ENCODE measurements around the gene HNRNPA1L2.

The HNRNPA1L2 gene

GRCh38 chr13:52644108-52644507, 1.9 kb downstream of the HNRNPA1L2 start:
- Histone ChIP-seq H3K4me1 (ENCODE audit: control insufficient read depth in 5 of 5, insufficient read depth in 5 of 5, low read length in 5 of 5) (no peaks in the 10 kb centered on the region), H3K36me3 (ENCODE audit: control insufficient read depth in 5 of 5, insufficient read depth in 5 of 5, low read length in 5 of 5) (peaks cover 3 to 16% (median 8%) of the 10 kb centered on the region in 5 donors), H3K27me3 (ENCODE audit: control insufficient read depth in 5 of 5, insufficient read depth in 4 of 5, low read length in 5 of 5) (no peaks in the 10 kb centered on the region), H3K27ac (ENCODE audit: low read depth, low read length) (no peak overlapping the region), H3K4me3 (ENCODE audit: low read depth in 1 of 5, low read length in 5 of 5) (no peak overlapping the region), H3K9ac (ENCODE audit: low read length in 5 of 5) (no peak overlapping the region), H3K9me3 (ENCODE audit: control insufficient read depth in 5 of 5, low read length in 5 of 5) (no peaks in the 10 kb centered on the region)

GRCh38 chr13:52646967-52647366, 4.7 kb downstream of the HNRNPA1L2 start:
- no peak overlapping the region for H3K27ac ChIP-seq (ENCODE audit: low read depth, low read length)
- no peaks in the 10 kb centered on the region for H3K27me3 ChIP-seq (ENCODE audit: control insufficient read depth in 5 of 5, insufficient read depth in 4 of 5, low read length in 5 of 5)
- peaks cover 4 to 15% (median 6%) of the 10 kb centered on the region in 5 donors for H3K36me3 ChIP-seq (ENCODE audit: control insufficient read depth in 5 of 5, insufficient read depth in 5 of 5, low read length in 5 of 5)
- H3K9ac ChIP-seq (ENCODE audit: low read length in 5 of 5): no peak overlapping the region
- no peaks in the 10 kb centered on the region for H3K9me3 ChIP-seq (ENCODE audit: control insufficient read depth in 5 of 5, low read length in 5 of 5)
- no peak overlapping the region for H3K4me3 ChIP-seq (ENCODE audit: low read depth in 1 of 5, low read length in 5 of 5)
- peaks cover 2 to 15% (median 11%) of the 10 kb centered on the region in 5 donors for H3K4me1 ChIP-seq (ENCODE audit: control insufficient read depth in 5 of 5, insufficient read depth in 5 of 5, low read length in 5 of 5)

GRCh38 chr13:52650731-52651130, 8.5 kb downstream of the HNRNPA1L2 start:
- Histone ChIP-seq H3K27me3 (ENCODE audit: control insufficient read depth in 5 of 5, insufficient read depth in 4 of 5, low read length in 5 of 5) (no peaks in the 10 kb centered on the region), H3K9me3 (ENCODE audit: control insufficient read depth in 5 of 5, low read length in 5 of 5) (no peaks in the 10 kb centered on the region), H3K4me1 (ENCODE audit: control insufficient read depth in 5 of 5, insufficient read depth in 5 of 5, low read length in 5 of 5) (peaks cover 5 to 35% (median 23%) of the 10 kb centered on the region in 5 donors), H3K36me3 (ENCODE audit: control insufficient read depth in 5 of 5, insufficient read depth in 5 of 5, low read length in 5 of 5) (peaks cover 3 to 10% (median 4%) of the 10 kb centered on the region in 5 donors), H3K4me3 (ENCODE audit: low read depth in 1 of 5, low read length in 5 of 5) (peak overlapping the region in 3 of 5 donors; percentile 85 to 96 (median 93)), H3K9ac (ENCODE audit: low read length in 5 of 5) (peak overlapping the region in 2 of 5 donors; percentile 97 to 99), H3K27ac (ENCODE audit: low read depth, low read length) (no peak overlapping the region)

- Histone ChIP-seq H3K4me1 (ENCODE audit: control insufficient read depth in 5 of 5, insufficient read depth in 5 of 5, low read length in 5 of 5) (peaks cover 5 to 35% (median 29%) of the 10 kb centered on the region in 5 donors), H3K27me3 (ENCODE audit: control insufficient read depth in 5 of 5, insufficient read depth in 4 of 5, low read length in 5 of 5) (no peaks in the 10 kb centered on the region), H3K36me3 (ENCODE audit: control insufficient read depth in 5 of 5, insufficient read depth in 5 of 5, low read length in 5 of 5) (peaks cover 3 to 11% (median 4%) of the 10 kb centered on the region in 5 donors), H3K9ac (ENCODE audit: low read length in 5 of 5) (peak overlapping the region; percentile 91 to 99 (median 98)), H3K27ac (ENCODE audit: low read depth, low read length) (peak overlapping the region; percentile 99), H3K9me3 (ENCODE audit: control insufficient read depth in 5 of 5, low read length in 5 of 5) (no peaks in the 10 kb centered on the region), H3K4me3 (ENCODE audit: low read depth in 1 of 5, low read length in 5 of 5) (peak overlapping the region; percentile 85 to 96 (median 93))
These were observed 9.6 kb downstream of the HNRNPA1L2 start for GRCh38 chr13:52651897-52652195.

GRCh38 chr13:52652196-52652979, 10.2 kb downstream of the HNRNPA1L2 start, which contains the start of gene SUGT1:
TSS of gene SUGT1 (plus strand) at chr13:52652836. CDS start at chr13:52652921, 85 bp downstream.
- Histone ChIP-seq H3K9ac (ENCODE audit: low read length in 5 of 5) (peak within 1 kb of the TSS; percentile 91 to 99 (median 98)), H3K27ac (ENCODE audit: low read depth, low read length) (peak within 1 kb of the TSS; percentile 99), H3K4me1 (ENCODE audit: control insufficient read depth in 5 of 5, insufficient read depth in 5 of 5, low read length in 5 of 5) (peaks cover 5 to 35% (median 29%) of the 10 kb centered on the region in 5 donors), H3K27me3 (ENCODE audit: control insufficient read depth in 5 of 5, insufficient read depth in 4 of 5, low read length in 5 of 5) (no peaks in the 10 kb centered on the region), H3K4me3 (ENCODE audit: low read depth in 1 of 5, low read length in 5 of 5) (peak within 1 kb of the TSS; percentile 85 to 96 (median 93)), H3K36me3 (ENCODE audit: control insufficient read depth in 5 of 5, insufficient read depth in 5 of 5, low read length in 5 of 5) (peaks cover 3 to 11% (median 4%) of the 10 kb centered on the region in 5 donors), H3K9me3 (ENCODE audit: control insufficient read depth in 5 of 5, low read length in 5 of 5) (no peaks in the 10 kb centered on the region)

GRCh38 chr13:52652980-52653303, 10.7 kb downstream of the HNRNPA1L2 start:
- H3K9ac ChIP-seq (ENCODE audit: low read length in 5 of 5): peak overlapping the region; percentile 73 to 99 (median 94)
- H3K36me3 ChIP-seq (ENCODE audit: control insufficient read depth in 5 of 5, insufficient read depth in 5 of 5, low read length in 5 of 5): peaks cover 3 to 16% (median 4%) of the 10 kb centered on the region in 5 donors
- H3K27me3 ChIP-seq (ENCODE audit: control insufficient read depth in 5 of 5, insufficient read depth in 4 of 5, low read length in 5 of 5): no peaks in the 10 kb centered on the region
- H3K4me3 ChIP-seq (ENCODE audit: low read depth in 1 of 5, low read length in 5 of 5): peak overlapping the region; percentile 85 to 96 (median 87)
- no peaks in the 10 kb centered on the region for H3K9me3 ChIP-seq (ENCODE audit: control insufficient read depth in 5 of 5, low read length in 5 of 5)
- peak overlapping the region; percentile 99 for H3K27ac ChIP-seq (ENCODE audit: low read depth, low read length)
- H3K4me1 ChIP-seq (ENCODE audit: control insufficient read depth in 5 of 5, insufficient read depth in 5 of 5, low read length in 5 of 5): peaks cover 5 to 35% (median 29%) of the 10 kb centered on the region in 5 donors

- H3K27ac ChIP-seq (ENCODE audit: low read depth, low read length): no peak overlapping the region
- H3K4me1 ChIP-seq (ENCODE audit: control insufficient read depth in 5 of 5, insufficient read depth in 5 of 5, low read length in 5 of 5): peaks cover 0 to 9% (median 6%) of the 10 kb centered on the region in 5 donors
- H3K4me3 ChIP-seq (ENCODE audit: low read depth in 1 of 5, low read length in 5 of 5): no peak overlapping the region
- no peaks in the 10 kb centered on the region for H3K27me3 ChIP-seq (ENCODE audit: control insufficient read depth in 5 of 5, insufficient read depth in 4 of 5, low read length in 5 of 5)
- no peaks in the 10 kb centered on the region for H3K9me3 ChIP-seq (ENCODE audit: control insufficient read depth in 5 of 5, low read length in 5 of 5)
- peaks cover 30 to 50% (median 35%) of the 10 kb centered on the region in 5 donors for H3K36me3 ChIP-seq (ENCODE audit: control insufficient read depth in 5 of 5, insufficient read depth in 5 of 5, low read length in 5 of 5)
- H3K9ac ChIP-seq (ENCODE audit: low read length in 5 of 5): no peak overlapping the region
These were observed 17.1 kb downstream of the HNRNPA1L2 start for GRCh38 chr13:52659340-52659739.

- no peaks in the 10 kb centered on the region for H3K27me3 ChIP-seq (ENCODE audit: control insufficient read depth in 5 of 5, insufficient read depth in 4 of 5, low read length in 5 of 5)
- H3K36me3 ChIP-seq (ENCODE audit: control insufficient read depth in 5 of 5, insufficient read depth in 5 of 5, low read length in 5 of 5): peaks cover 53 to 76% (median 56%) of the 10 kb centered on the region in 5 donors
- H3K4me1 ChIP-seq (ENCODE audit: control insufficient read depth in 5 of 5, insufficient read depth in 5 of 5, low read length in 5 of 5): no peaks in the 10 kb centered on the region
- no peaks in the 10 kb centered on the region for H3K9me3 ChIP-seq (ENCODE audit: control insufficient read depth in 5 of 5, low read length in 5 of 5)
- H3K27ac ChIP-seq (ENCODE audit: low read depth, low read length): no peak overlapping the region
- no peak overlapping the region for H3K9ac ChIP-seq (ENCODE audit: low read length in 5 of 5)
- H3K4me3 ChIP-seq (ENCODE audit: low read depth in 1 of 5, low read length in 5 of 5): no peak overlapping the region
These were observed 22.0 kb downstream of the HNRNPA1L2 start for GRCh38 chr13:52664272-52664671.

GRCh38 chr13:52665325-52665724, 23.1 kb downstream of the HNRNPA1L2 start:
- no peaks in the 10 kb centered on the region for H3K4me1 ChIP-seq (ENCODE audit: control insufficient read depth in 5 of 5, insufficient read depth in 5 of 5, low read length in 5 of 5)
- no peaks in the 10 kb centered on the region for H3K9me3 ChIP-seq (ENCODE audit: control insufficient read depth in 5 of 5, low read length in 5 of 5)
- no peak overlapping the region for H3K27ac ChIP-seq (ENCODE audit: low read depth, low read length)
- peaks cover 48 to 75% (median 54%) of the 10 kb centered on the region in 5 donors for H3K36me3 ChIP-seq (ENCODE audit: control insufficient read depth in 5 of 5, insufficient read depth in 5 of 5, low read length in 5 of 5)
- no peak overlapping the region for H3K9ac ChIP-seq (ENCODE audit: low read length in 5 of 5)
- H3K27me3 ChIP-seq (ENCODE audit: control insufficient read depth in 5 of 5, insufficient read depth in 4 of 5, low read length in 5 of 5): no peaks in the 10 kb centered on the region
- no peak overlapping the region for H3K4me3 ChIP-seq (ENCODE audit: low read depth in 1 of 5, low read length in 5 of 5)

- Histone ChIP-seq H3K27me3 (ENCODE audit: control insufficient read depth in 5 of 5, insufficient read depth in 4 of 5, low read length in 5 of 5) (no peaks in the 10 kb centered on the region), H3K9ac (ENCODE audit: low read length in 5 of 5) (no peak overlapping the region), H3K27ac (ENCODE audit: low read depth, low read length) (no peak overlapping the region), H3K4me3 (ENCODE audit: low read depth in 1 of 5, low read length in 5 of 5) (no peak overlapping the region), H3K9me3 (ENCODE audit: control insufficient read depth in 5 of 5, low read length in 5 of 5) (no peaks in the 10 kb centered on the region), H3K4me1 (ENCODE audit: control insufficient read depth in 5 of 5, insufficient read depth in 5 of 5, low read length in 5 of 5) (peaks cover 0 to 3% (median 0%) of the 10 kb centered on the region in 5 donors), H3K36me3 (ENCODE audit: control insufficient read depth in 5 of 5, insufficient read depth in 5 of 5, low read length in 5 of 5) (peaks cover 31 to 43% (median 34%) of the 10 kb centered on the region in 5 donors)
These were observed 27.4 kb downstream of the HNRNPA1L2 start for GRCh38 chr13:52669677-52670076.

Data from subcutaneous abdominal adipose tissue (tissue), 5 donors.